Right lung (tissue), 5 donors: ENCODE measurements around the gene PLB1. TPM values are rescaled to one million over a fixed set of nuclear protein-coding genes. Genes with fewer than 3 reads are reported as not detected.

Experiments used
- DNase-seq, 2 donors: peaks; one replicate each; pipeline ENCODE4 v3.0.0-alpha.2; 2013
- polyA plus RNA-seq, 5 donors: library from polyadenylated mRNA; unstranded; fragments of 120-200 nt; gene quantifications; one replicate each; pipeline versions ENCODE4 v1.2.1 to v1.2.3, GENCODE V29; 2013; ENCODE audit warnings: inconsistent platforms in 1 of 5, low replicate concordance in 1 of 5; ENCODE audit not compliant: insufficient read length in 5 of 5, insufficient read depth in 1 of 5

PLB1 gene
- polyA plus RNA-seq, 5 donors, result 1.2 to 2.1 (median 1.7) TPM

DNA sequence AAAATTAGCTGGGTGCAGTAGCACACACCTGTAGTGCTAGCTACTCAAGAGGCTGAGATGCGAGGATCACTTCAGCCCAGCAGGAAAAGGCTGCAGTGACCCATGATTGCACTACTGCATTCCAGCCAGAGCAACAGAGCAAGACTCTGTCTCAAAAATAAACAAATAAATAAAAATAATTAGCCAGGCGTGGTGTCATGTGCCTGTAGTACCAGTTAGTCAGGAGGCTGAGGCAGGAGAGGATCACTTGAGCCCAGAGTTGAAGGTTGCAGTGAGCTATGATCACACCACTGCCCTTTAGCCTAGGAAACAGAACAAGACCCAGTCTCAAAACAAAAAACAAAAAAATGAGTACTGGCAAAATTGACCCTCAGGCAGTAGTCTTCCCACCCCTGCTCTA lies 193.9 kb downstream of the PLB1 start:
- no peak for DNase-seq

DNA sequence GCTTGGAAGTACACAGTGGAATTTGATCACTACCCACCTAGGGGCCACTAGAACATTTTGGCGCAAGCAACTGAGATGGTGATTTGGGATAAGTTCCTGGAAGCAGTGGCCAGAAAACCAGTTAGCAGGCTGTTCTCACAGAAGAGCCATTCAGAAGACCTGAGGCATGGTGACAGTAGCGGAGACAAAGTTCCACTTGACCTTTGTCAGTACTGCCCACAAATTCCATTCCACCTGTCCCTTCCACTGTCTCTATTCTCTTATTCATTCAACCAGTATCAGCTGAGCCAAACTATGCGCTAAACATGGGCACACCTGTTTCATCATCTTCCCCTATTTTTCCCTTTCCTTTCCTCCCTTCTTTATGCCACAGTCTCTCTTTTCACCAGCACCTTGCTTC lies 196.6 kb downstream of the PLB1 start:
- DNase-seq, result no peak

DNA sequence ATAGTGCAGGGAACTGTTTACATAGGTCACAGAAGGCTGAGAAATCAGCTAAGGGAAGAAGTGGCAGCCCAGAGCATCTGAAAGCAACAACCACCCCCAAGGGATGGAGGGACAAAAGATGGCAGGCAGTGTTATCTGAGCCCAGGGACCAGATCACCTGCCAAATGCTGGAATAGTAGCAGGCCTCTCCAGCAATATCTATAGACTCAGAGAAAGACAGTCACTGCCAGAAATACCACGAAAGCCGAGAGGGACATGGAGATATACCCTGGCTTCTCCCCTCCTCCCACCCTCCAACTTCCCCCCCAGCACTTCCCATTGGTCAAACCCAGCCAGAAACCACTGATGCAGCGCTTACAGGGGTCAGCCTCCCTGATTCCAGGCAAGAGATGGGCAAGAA lies 197.4 kb downstream of the PLB1 start:
- DNase-seq, result no peak

Other genes with a start within 250 kb of the PLB1 start
- 10 to 100 TPM; 10.2 to 14.3 (median 12.7) TPM for gene FOSL2, start 103.2 kb upstream of the PLB1 start, polyA plus RNA-seq